HG03066 (cell line): ENCODE results near the gene HIVEP3.

Source experiments
- ATAC-seq: cut with Tn5 transposase; IDR thresholded peaks from one replicate; pipeline ENCODE4 v1.9.1; 2021; ENCODE audit warnings: low read depth; ENCODE audit not compliant: unreplicated experiment

Gene HIVEP3

DNA sequence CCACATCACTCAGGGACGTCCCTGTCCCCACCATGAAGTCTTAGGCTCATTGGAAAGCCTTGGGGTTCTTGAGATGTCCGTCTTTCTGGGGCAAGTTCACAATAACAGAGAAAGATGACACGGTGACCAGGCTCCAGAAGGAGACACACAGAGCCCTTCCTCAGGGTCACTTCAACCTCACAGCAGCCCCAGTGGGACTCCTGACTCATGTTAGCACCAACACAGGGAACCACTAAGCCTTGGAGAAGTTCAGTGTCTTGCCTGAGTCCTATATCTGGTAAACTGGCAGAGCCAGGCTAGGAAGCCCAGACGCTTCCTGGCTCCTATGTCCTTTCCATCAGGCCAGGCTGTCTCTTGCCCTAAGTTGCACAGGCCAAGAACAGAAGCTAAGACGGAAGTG lies 199.1 kb downstream of the HIVEP3 start:
- ATAC-seq, result no peak

DNA sequence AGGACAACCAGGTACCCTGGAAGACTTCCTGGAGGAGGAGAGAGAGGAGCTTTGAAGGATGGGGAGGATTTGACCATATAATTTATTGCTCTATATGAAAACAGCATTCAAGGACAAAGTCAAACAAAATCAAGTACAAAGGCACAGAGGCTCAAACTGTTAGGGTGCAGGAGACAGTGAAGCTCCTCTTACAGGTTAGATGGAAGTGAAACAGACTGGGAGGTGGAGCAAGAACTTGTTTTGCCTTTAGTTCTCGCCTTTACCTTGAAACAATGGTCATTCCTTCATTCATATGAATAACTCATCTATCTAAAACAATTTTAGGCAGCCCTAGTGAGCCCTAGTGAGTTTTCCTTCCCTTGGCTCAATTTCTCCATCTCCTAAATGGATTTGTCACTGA lies 199.6 kb downstream of the HIVEP3 start:
- no peak for ATAC-seq

DNA sequence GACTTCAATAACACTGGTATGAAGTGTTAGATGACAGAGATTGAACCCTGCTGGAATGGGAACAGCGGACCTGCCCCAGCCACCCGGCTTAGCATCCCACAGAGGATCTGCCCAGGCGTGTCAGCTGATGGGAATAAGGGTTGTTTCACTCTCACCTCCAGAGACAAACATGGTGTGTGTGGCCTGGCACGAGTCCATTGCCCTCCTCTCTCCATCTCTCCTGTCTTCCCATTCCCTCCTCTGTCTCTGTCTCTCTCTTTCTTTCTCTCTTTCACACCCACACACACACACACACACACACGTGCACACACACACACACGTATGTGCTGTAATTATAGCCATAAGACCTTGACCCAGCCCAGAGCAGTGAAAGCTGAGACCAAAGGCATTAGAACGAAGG lies 200.2 kb downstream of the HIVEP3 start:
- ATAC-seq, result no peak

DNA sequence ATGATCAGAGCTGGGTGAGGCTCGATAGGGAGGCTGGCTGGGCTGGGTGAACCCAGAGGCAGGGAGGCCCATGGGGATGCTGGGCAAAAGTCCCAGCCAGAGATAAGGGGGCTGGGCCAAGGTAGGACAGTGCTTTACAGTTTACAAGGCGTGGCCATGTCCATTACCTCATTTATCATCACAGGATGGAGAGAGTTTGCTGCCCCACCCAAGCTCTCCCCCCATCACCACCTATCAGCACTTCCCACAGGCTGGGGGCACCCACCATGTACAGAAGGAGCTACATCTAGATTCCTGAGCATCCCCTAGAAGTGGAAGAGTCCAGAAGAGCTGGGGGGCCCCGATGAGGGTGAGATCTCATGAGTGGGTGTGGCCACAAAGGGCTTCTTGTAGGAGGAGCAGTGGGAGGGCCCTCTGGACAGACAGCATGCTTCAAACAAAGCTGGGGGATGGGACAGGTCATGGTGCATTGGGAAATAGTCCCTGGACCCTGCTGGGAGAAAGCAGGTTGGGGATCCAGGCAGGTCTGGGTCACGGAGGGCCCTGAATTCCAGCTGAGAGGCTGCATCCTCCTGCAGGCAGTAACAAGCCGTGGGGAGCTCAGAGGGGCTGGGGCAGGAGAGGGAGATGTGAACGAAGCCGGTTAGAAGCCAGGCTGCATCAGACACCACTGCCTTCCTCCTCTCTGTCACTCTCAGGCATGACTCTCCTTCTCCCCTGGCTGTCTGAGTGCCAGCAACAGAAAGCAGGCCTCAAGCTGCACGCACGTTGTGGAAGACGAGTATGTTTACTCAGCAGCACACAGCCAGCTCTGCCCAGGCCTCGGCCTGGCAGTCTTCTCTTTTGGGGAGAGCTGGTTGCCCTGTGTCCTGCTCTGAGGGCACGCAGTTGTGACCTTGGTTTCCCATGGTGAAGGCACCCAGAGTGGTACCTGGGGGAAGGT lies 202.3 kb downstream of the HIVEP3 start:
- ATAC-seq, result no peak

DNA sequence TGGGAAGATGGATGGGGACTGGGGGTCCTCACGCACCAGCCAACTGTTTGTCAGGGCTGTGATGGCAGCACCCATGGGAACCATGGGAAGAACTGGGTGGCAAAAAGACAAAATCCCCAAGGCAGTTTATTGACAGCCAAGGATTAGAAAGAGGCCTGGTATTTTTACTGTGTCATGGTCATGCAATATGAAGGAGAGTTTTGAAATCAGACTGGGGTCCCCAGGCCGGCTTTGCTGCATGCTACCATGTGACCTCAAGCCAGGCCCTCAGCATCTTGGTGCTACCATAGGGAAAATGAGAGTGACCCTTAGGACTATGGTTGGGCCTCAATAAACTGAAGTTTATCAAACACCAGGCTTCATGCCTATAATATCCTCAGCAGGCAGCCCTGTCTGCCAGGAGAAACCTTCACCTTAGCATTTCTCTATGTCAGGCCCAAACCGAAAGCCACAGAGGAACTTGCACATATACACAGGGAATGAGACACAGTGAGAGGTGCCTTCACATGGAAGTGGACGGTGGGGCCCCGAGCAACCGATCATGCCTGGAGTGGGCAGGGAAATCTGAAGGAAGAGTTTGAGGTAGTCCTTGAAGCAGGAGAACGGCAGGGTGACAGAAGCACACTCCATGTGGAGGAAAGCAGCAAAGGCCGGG lies 203.2 kb downstream of the HIVEP3 start:
- no peak for ATAC-seq

DNA sequence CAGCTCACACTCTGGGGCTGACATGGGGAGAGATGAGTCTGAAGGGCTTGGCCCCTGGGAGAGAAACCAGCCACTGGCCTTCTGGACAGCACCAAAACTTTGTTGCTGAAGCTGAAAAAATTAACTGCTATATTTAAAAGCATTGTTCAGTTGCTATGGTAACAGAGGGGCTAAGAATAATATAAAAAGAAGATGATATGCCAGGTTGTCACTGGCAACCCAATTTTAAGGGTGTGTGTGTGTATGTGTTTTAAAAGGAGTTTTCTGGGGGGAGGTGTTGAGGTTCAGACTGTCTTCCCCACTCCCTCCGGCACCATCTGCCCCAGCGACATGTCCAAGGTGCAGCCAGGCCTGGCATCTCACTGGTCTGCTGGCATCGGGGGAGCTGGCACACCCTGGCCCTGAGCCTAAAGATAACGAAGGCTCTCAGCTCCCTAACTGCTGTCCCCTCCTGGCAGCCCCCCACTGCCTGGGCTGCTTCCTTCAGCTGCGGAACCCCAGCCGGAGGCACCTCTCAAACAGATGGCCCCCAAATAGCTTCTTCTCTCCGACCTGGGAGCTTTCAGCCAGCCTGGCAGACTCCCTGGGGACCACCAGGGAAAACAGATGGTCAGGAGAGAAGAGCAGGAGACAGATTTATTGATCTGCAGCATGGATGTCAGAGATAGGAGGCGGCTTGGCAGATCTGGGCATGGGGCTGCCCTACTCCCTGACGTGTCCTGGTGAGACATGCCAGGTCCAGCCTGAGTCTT lies 203.9 kb downstream of the HIVEP3 start:
- no peak for ATAC-seq

DNA sequence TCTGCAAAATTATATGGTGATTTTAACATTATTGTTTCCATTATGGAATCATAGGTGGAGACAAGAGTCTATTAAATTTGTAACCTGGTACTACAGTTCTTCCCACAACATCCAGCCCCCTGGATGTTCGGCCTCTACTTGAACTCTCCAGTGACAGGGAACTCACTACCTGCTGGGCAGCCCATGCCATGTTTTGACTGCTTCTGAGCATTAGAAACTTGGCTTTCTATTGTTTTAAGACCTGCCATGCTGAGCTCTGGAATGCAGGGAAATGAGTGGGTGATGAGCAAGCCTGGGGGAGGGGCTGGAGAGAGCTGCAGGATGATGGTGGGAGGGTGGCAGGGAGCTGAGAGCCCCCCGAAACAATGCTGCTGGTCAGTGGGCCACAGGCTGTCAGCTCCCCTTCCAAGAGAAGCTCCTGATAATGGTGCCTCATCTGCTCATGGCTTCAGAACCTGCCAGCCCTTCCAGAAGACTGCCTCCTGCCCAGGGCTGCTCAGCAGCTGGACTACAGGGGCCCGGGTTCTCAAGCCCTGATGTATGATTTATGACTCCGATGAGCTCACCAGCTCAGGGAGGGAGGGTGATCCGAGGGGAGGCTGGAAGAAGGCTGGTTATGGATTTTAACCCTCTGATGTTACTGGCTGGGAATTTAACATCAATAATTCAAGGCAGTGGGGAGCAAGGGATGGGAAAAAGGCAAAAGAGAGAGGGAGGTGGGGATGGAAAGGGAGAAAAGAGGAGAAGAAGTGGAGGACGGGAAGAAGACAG lies 205.0 kb downstream of the HIVEP3 start:
- no peak for ATAC-seq

DNA sequence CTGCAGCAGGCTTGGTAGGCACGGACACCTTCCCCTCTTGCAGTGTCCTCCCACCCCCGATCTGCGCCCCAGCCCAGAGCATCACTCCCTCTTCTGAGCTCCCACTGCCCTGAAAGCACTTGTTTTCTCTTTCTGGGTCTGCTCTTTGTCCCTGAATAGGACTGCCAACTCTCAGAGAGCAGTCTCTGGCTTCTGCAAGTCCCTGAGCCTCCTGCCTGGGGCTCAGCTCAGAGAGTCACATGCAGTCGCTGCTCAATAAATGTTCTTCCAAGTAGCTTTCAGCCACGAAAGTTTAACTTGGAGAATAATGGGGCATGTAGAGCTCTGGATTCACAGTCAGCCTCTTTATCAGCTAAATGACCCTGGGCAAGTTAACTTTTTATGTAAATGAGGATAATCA lies 205.6 kb downstream of the HIVEP3 start:
- no peak for ATAC-seq

DNA sequence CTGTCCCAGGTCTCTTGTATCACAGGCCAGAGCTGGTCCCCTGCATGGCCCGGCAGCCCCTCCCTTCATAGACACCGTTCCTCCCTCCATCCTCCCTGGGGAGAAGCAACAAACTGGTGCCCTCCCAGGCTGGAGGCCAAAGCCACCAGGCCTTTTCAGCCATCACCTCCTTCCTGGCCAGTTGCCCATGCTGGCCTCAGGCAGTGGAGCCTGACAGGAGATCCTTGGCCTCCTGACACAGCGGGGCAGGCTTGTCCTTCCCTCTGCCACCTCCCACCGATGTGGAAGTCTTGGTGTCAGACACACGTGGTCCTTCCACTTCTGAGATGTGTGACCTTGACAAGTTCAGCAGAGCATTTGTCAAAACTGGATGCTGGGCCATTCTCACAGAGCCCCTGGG lies 206.0 kb downstream of the HIVEP3 start:
- no peak for ATAC-seq

DNA sequence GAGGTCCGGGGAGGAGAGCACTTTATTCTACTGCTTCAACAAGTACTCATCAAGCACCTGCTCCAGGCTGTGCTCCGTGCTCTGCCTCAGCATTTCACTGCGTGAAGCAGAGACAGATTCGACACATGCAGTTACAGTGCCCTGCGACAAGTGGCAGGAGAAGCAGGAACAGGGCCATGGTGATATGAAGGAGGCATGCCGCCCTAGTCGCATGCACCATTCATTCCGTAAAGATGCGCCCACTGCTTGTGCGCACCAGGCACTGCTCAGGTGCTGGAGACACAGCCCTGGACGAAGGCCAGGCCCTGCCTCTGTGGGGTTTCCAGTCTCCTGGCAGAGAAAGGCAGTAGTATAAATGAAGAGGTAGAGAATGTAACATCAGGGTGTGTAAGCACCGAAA lies 206.6 kb downstream of the HIVEP3 start:
- ATAC-seq, result no peak

DNA sequence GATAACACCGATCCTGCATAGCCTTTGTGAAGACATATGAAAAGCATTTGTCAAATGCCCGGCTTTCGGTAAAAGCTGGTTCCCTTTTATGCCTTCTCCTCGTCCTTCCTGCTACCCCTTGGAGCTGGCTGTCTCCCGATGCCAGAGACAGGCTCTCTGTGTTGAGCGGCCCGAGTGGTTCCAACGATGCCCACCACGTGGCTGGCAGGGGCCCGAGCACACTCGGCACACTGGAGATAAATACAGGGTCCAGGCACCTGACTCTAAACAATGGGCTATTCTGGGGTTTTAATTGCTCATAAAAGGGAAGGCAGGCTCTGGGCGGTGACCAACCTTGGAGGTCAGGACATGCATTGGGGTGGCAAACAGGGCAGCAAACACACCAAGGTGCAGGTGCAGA lies 207.1 kb downstream of the HIVEP3 start:
- ATAC-seq, result no peak

DNA sequence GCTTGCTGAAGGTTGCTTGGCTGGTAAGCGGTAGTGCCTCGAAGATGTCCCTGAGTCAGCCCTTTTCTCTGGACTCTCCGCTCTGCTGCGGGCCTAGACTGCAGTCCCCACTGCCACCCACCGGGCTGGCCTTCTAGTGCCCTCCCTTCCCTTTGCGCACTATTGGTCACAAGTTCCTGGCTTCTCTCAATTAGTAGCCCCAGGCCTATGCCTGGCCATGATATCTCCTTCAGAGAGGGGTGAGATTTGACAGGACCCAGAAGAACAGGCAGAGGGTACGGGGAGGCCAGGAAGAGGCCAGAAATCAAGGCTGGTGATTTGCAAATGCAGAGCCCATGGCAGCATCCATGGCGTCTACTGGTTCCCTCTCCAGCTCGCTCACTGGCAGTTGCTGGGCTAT lies 207.7 kb downstream of the HIVEP3 start:
- no peak for ATAC-seq

DNA sequence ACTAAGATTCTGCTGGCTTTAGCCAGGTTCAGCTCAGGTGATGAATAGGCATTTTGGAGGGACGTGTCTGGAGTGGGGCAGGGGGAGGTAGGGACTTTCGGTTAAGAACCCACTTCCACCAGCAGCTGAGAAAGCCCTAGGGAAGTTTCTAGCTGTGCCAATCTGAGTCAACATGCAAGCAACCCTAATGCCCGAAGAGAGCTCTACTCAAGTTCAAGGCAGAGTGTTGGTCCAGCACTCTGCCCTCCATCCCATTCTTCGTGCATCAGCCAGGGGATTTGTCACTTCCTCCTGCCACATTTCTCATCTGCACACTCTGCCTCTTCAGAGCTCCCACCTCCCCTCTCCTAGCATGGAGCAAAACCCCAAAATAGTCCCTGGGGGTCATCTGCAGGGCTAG lies 208.8 kb downstream of the HIVEP3 start:
- no peak for ATAC-seq

DNA sequence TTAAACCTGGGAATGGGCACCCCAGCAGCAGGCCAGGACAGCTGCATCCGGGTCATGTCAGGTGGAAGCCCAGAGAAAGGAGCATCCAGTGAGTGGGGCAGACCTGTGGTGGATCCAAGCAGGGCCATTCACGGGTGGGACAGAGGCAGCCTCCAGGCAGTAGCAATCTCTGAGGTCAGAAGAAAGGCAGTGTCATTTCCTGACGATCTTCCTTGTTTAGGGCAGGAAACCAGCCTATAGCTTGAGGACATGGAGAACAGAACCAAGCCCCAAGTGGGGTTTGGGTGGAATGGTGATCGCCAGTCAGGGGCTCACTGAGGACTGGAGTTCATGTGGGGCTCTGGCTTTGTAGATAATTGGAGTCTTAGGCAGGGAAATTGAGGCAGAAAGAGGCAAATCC lies 209.4 kb downstream of the HIVEP3 start:
- no peak for ATAC-seq

DNA sequence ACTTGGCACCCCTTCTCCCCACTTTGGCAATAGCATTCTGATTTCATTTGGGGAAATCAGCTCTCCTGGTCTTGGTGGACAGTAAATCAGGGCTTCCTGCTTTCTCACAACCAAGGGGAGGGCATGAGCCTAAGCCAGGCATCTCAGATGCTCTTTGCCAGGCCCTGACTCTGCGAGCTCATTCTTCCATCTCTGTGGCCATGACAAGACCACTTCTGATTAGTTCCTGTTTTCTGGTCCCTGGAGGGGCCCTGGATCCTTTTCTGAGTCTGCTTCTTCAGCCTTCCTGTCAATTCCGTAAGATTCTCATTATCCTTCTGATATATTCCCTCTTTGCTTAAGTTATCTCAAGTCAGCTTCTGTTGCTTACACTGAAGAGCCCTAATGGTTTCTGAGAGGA lies 210.4 kb downstream of the HIVEP3 start:
- ATAC-seq, result no peak

DNA sequence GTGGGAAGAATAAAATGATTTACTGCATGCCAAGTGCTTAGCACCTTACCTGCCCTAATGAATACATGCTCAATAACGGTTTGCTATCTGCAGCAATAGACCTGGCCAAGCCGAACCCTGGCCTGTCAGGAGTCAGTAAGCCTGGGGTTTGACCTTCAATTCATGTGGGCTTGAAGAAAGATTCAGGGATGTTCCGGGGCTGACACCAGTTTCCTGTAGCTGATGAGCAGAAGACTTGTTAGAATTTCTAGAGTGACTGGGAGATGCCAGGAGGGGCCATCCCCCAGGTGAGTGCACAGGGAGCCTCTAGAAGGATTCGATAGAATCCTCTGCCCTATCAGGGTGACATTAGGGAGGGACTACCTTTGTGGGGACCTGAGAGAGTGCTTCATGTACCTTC lies 210.9 kb downstream of the HIVEP3 start:
- no peak for ATAC-seq

DNA sequence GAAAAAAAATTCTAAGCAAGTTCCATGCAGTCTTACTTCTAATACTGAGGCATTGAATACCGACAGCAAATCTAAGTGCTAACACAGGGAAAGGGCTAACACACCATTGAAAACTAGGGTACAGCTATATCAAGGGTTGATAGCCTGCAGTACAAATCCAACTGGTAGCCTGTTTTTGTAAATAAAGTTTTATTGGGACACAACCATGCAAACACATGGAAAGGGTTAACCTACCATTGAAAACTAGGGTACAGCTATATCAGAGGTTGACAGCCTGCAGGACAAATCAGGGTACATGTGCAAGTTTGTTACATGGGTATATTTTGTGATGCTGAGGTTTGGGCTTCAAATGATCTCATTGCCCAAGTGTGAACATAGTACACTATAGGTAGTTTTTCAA lies 212.9 kb downstream of the HIVEP3 start:
- ATAC-seq, result no peak

DNA sequence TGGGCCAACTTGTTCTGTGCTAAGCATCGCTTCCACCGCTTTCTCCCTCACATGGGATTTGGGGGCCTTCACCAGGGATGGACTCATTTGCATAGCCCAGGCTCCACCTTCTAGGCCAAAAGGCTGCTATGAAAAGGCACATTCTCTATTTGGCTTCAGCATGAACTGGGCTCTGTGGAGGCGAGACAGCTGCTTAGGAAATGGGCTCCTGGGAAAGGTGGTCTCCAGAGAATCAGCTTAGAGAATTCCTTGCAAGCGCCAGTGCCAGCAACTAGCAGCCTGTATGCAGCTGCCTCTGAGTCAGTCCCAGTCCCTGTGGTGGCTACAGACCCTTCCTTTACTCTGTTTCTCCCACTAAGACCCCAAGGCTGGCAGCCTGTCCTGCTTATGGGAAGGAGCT lies 214.5 kb downstream of the HIVEP3 start:
- no peak for ATAC-seq

DNA sequence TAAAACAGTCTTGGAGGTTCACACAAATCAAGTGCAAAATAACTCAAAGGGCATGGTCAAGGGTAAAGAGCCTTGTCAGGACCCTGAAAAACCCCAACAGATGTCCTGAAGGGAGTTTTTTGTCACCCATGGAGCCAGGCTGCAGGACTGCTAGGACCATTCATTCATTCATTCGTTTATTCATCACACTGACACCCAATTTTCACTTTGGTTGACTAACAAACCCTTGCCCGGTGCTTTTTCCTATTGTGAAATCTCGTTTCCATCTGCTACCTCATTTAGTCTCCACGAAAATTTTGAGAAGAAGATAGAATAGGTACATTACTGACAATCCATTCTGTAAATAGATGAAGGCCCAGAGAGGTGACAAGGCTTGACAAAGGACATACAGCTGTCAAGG lies 216.0 kb downstream of the HIVEP3 start:
- ATAC-seq, result no peak

DNA sequence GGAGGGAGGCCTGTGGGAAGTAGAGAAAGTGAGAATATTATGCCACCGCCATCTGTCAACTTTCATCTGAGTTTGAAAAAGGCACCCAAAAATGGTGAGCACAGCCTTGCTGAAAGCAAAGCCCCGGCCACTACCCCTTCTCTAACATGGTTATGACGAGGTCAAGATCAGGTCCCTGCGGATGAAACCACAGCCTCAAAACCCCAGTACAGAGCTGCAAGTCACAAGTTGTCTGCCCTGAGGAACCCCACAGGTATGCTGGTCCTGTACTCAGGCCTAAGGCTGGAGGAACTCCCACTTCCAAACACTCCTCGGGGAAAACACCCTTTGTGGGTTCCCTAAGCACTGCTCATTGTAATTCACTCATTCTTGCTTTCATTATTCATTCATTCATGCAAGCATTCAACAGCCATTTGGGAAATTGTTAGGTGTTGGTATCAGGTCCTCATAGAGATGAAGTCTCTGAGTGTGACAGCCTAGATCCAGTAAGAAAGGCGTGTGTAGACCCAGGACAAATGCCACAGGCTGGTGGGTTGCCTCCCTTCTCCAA lies 217.7 kb downstream of the HIVEP3 start:
- no peak for ATAC-seq
